Measurements from ENCODE around the gene TRMT112.
"Not testable (repeated sequence)": the region's sequence is repeated elsewhere in the genome, so short reads cannot be mapped to it uniquely, and the experiment has no call there.

TRMT112 gene

DNA sequence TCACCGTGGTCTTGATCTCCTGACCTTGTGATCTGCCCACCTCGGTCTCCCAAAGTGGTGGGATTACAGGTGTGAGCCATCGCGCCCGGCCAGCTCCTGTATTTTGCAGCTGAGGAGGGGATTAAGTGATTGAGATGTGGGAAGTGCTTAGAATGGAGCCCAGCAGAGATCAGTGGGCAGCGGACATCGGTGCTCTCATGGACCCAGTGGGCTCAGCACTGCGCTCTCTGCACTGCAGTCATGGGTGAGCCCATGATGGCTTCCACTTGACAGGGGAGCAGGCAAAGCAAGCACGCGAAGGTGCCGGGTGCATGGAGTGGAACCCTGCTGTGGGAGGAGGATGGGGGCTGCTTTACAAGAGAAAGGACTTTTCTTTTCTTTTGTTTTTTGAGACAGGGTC lies 13.5 kb upstream of the TRMT112 start:
- DNase-seq = no peak

DNA sequence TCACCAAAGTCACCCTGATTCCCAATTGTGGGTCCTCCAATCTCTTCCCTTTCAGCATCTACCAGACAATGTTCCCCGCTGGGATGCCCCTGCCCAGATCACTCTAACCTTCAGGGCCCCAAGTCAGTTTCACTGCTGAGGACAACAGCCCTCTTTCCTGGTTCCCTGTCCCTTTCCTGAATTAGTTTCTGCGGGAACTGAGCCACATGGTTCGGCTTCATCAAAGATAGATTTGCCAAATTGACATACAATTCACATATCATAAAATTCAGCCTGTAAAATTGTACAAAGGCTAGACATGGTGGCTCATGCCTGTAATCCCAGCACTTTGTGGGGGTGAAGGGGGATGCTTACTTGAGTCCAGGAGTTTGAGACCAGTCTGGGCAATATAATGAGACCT lies 10.6 kb upstream of the TRMT112 start:
- DNase-seq = no peak

DNA sequence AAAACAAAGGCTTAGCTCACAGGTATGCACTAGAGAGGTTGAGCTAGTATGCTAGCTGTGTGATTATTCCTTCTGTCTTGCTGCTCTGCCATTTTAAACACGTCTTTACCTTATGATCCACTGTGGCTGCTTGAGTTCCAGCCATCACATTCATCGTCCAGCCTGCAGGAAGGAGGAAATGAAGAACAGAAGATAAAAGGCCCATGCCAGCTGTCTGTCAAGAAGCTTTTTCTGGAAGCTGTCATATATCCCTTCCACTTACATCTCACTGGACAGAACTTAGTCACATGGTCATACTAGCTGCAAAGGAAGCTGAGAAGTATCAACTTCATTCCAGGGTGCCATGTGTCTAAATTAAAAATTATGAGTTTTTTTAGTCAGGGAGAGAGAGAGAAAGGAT lies 10.0 kb upstream of the TRMT112 start:
- DNase-seq = no peak

DNA sequence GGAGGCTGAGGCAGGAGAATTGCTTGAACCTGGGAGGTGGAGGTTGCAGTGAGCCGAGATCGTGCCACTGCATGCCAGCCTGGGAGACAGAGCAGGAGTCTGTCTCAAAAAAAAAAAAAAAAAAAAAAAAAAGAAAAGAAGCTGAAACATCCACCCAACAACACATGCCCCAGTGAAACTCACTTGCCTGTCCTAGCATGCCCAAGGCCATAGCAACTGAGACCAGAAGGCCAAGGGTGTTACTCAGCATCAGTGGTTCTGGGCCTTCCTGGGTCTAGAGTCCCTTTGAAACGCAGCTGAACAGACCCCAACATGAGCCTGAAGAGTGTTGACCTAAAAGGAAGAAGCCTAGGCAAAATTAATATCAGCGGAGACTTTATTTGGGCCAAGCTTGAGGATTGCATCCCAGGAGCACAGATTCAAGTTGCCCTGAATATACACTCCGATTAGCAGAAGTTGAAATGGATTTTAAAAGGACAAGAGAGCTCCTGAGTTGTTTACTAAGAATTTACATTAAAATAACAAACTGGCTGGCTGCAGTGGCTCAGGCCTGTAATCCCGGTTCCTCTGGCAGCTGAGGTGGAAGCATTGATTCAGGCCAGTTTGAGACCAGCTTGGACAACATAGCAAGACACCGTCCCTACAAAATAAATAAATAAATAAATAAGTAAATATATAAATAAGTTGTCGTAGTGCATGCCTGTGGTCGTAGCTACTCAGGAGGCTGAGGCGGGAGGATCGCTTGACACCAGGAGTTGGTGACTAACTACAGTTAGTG lies 7.5 kb upstream of the TRMT112 start:
- no peak for DNase-seq

- DNase-seq = not testable (repeated sequence)
Measured at GRCh38 chr11:64323984-64324383, 6.6 kb upstream of the TRMT112 start.

- no peak for DNase-seq
Measured at GRCh38 chr11:64323373-64323772, 6.0 kb upstream of the TRMT112 start.

- no peak for DNase-seq
Measured at GRCh38 chr11:64322925-64323260, 5.5 kb upstream of the TRMT112 start.

DNA sequence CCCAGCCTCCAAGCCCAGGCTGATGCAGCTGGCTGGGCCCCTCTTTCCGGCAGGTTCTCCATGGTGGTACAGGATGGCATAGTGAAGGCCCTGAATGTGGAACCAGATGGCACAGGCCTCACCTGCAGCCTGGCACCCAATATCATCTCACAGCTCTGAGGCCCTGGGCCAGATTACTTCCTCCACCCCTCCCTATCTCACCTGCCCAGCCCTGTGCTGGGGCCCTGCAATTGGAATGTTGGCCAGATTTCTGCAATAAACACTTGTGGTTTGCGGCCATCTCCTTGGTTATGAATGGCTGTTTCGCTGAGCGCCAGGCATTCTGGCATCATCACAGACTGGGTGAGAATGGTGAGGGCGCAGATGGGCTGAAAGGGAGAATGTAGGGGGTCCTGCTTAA lies 4.2 kb upstream of the TRMT112 start:
- no peak for DNase-seq

GRCh38 chr11:64321026-64321425 lies 3.7 kb upstream of the TRMT112 start:
- DNase-seq = no peak

GRCh38 chr11:64320556-64320955 lies 3.2 kb upstream of the TRMT112 start:
- no peak for DNase-seq

DNA sequence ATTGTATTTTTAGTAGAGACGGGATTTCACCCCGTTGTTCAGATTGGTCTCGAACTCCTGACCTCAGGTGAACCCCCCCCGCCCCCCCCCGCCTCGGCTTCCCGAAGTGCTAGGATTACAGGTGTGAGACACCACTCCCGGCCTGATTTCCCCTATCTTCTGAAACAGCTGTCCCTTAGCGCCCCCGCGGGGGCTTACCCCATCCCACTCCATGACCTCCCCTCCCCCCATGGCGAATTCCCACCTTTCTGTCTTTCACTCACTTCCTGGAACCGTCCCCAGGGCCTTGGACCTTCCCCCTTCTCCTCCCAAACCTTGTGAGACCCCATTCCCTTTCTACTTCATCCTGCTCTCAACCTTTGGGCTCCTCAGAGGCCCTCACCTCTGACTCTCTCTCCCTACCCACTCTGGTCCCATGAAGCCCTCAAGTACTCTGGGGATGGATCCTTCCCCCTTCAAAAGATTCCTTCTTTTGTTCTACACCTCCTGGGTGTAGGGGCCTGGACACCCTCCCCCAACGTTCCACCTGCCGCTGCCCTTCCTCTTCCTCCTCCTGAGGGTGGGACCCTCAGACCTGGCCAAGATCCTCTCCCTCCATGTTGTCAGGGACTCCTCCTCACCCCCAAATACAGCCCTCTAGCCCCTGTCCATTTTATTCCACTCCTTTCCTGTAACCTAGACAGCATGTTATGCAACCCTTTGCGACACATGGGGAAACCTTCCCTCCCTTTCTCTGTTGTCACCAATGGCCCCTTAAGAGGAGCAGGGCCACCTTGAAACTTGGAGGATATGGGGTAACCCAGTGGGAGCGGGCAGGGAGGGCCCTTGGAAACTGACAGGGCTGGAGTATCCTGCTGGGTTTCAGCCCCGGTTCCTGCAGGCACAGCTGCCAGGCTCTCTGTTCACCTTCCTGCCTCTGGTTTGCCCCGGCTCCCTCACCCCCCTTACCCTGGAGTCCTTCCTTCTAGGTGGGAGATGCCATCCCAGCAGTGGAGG lies 1.7 kb upstream of the TRMT112 start:
- peak in 2 of 4 experiments; percentile 33 to 34 for DNase-seq

DNA sequence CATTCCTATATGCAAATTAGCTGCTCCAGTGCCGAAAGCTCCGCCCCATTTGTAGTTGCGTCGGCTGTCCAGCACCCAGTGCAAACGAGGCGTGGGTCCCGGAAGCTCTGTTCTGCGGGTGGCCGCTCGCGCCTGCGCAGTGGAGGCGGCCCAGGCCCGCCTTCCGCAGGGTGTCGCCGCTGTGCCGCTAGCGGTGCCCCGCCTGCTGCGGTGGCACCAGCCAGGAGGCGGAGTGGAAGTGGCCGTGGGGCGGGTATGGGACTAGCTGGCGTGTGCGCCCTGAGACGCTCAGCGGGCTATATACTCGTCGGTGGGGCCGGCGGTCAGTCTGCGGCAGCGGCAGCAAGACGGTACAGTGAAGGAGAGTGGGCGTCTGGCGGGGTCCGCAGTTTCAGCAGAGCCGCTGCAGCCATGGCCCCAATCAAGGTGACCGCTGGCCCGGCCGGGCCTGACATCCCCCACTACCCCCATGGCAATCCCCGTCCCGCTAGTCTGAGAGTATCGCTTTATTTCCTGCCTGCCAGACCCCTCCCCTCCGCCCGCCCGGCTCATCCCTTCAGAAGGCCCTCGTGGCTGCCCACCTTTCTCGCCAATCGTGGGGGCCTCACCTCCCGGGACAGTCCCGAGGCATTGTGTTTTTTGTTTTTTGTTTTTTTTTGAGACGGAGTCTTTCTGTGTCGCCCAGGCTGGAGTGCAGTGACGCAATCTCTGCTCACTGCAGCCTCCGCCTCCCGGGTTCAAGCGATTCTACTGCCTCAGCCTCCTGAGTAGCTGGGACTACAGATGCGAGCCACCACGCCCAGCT lies 804 bp upstream of the TRMT112 start, which contains the start of gene PRDX5:
TSS of gene PRDX5 (plus strand) at position 161 of the 805 bp plus-strand sequence. CDS start at position 256, 95 bp downstream.
- peak; percentile 99 for DNase-seq

DNA sequence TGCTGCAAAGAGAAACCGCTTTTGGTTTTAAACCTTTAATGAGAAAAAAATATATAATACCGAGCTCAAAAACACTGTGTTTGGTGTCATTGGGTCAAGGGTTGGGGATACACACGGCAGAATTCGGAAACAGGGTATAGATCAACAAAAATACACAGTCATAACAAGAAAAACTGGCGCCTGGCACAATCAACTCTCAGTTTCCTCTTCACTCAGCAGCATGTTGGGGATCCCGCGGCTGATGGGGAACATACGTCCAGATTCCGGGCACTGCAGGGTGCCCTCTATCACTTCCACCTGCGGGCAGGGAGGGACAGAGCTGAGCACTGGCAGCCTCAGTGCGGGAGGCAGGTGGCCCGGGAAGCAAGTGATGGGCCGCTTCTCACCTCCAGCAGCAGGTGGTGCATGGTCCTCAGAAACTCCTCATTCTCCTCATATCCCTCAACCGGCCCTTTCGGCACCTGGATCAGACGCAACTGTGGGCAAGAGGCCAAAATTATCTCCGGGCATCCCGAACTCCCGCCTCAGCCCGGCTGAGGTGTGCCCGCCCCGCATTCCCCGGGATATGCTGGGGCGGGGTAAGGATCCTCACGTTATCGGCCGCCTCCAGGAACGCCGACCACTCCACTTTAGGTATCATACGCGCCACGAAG lies 561 bp downstream of the TRMT112 start:
- peak in 1 of 4 experiments; percentile 17 for DNase-seq

GRCh38 chr11:64315667-64316526 lies 1.5 kb downstream of the TRMT112 start:
- not testable (repeated sequence) for DNase-seq

DNA sequence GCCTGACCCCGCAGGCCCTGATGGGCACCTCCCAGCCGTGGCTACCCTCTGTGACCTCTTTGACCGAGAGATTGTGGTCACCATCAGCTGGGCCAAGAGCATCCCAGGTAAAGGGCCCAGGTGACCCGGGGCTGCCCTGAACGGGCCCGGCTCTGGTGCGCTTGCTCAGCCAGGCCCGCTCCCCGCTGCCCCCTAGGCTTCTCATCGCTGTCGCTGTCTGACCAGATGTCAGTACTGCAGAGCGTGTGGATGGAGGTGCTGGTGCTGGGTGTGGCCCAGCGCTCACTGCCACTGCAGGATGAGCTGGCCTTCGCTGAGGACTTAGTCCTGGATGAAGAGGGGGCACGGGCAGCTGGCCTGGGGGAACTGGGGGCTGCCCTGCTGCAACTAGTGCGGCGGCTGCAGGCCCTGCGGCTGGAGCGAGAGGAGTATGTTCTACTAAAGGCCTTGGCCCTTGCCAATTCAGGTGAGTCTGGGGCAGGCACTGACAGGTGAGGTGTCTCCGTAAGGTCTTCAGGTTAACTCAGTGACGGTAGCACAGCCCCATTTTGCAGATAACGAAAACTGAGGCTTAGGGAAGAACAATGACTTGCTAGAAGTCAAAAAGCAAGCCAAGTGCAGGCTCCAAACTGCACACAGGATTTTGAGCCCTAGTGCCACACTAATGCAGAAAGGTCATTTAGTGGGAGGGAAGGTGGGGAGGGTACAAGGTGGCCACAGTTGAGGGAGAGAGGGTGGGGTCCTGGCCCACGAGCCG lies 2.4 kb downstream of the TRMT112 start:
- DNase-seq = no peak

DNA sequence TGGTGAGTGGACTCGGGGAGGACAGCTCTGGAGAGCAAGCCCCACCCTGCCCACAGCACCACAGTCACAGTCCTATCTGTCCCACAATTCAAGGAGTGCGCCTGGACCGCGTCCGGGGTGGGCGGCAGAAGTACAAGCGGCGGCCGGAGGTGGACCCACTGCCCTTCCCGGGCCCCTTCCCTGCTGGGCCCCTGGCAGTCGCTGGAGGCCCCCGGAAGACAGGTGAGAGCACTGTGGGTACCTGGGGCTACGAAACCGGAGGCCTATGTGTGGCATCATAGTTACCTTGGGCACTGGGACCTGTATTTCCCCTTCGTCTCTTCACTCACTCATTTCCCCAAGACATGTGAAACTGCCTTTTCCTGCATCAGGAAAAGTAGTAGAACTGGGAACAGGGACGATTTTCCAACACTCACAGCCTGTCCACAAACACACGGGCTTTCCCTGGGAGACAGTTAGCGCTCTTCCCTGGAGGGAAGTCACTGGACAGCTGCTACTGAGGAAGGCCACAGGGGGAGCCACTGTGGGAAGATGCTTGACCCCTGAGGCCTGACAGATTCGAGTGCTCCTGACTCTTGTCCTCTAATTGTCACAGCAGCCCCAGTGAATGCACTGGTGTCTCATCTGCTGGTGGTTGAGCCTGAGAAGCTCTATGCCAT lies 3.1 kb downstream of the TRMT112 start:
- DNase-seq = peak in 1 of 4 experiments; percentile 34

- no peak for DNase-seq
Measured at GRCh38 chr11:64313491-64314145, 3.7 kb downstream of the TRMT112 start.

DNA sequence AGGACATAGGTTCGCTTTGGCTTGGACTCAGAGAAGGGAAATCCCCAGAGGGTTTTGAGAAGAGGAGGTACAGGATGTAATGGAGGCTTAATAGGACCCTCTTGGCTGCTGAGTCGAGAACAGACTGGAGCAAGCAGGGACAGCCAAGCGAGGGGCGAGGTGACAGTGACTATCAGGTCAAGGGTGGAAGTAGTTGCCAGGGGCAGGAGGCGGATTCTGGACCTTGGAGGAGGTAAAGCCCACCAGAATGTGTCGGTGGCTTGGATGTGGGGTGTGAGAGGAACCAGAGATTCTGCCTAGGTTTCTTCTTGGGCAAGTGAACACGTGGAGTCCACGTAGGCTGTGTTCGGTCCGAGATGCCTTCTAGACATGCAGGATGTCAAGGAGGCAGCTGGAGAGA lies 4.4 kb downstream of the TRMT112 start:
- DNase-seq = no peak

DNA sequence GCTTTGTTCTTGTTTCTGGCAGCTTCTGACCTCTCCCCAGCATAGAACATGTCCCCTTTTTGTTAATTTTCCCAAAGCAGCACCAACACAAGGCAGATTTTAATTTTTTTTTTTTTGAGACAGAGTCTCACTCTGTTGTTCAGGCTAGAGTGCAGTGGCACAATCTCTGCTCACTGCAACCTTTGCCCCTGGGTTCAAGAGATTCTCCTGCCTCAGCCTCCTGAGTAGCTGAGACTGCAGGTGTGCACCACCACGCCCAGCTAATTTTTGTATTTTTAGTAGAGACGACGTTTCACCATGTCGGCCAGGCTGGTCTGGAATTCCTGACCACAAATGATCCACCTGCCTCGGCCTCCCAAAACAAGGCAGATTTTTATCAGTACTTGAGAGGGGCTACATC lies 9.6 kb downstream of the TRMT112 start:
- not testable (repeated sequence) for DNase-seq
